GM12892 (cell line): ENCODE results near the gene UNC13A.

Source experiments
- POLR2A ChIP-seq: IDR thresholded peaks from 2 replicates; pipeline ENCODE4 v1.6.1; 2011; ENCODE audit warnings: low read depth, low read length, control low read depth
- POLR2AphosphoS5 ChIP-seq: IDR thresholded peaks from 2 replicates; pipeline ENCODE4 v1.6.1; 2011; ENCODE audit warnings: low read depth, low read length, control low read depth

GRCh38 chr19:17554968-17555479 lies 133.1 kb downstream of the UNC13A start:
- TF ChIP-seq POLR2A = no peak
- no peak for TF ChIP-seq POLR2AphosphoS5
